Muscle of back (tissue), 11 donors: ENCODE measurements around the gene ZNF514. TPM values are rescaled to one million over a fixed set of nuclear protein-coding genes. Genes with fewer than 3 reads are reported as not detected.
"Not testable (repeated sequence)": the region's sequence is repeated elsewhere in the genome, so short reads cannot be mapped to it uniquely, and the experiment has no call there.

Experiments
- DNase-seq, 3 donors: peaks; one replicate each; pipeline versions ENCODE4 v3.0.0 to v3.0.0-alpha.2; 2013
- polyA plus RNA-seq, 10 donors: library from polyadenylated mRNA; unstranded; fragments of 120-200 nt; gene quantifications; one replicate each; pipeline ENCODE4 v1.2.1, GENCODE V29; 2013; ENCODE audit not compliant: insufficient read length in 10 of 10

Gene ZNF514
- polyA plus RNA-seq, 10 donors: 11.0 to 23.8 (median 17.3) TPM

DNA sequence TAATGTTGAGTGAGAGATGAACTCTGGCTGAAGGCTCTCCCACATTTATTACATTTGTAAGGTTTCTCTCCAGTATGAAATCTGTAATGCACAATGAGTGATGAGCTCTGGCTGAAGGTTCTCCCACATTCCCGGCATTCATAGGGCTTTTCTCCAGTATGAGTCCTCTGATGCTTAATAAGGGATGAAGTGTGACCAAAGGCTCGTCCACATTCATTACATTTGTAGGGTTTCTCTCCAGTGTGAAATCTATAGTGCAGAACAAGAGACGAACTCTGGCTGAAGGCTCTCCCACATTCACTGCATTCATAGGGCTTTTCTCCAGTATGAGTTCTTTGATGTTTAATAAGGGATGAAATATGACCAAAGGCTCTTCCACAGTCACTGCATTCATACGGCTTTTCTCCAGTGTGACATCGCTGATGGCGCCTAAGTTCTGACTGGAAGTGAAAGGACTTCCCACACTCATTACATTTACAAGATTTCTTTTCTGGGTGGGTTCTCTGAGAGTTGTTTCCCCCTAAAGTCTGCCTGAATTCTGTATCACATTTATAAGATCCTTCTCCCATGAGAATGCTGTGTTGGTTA lies 10.2 kb downstream of the ZNF514 start:
- no peak for DNase-seq

DNA sequence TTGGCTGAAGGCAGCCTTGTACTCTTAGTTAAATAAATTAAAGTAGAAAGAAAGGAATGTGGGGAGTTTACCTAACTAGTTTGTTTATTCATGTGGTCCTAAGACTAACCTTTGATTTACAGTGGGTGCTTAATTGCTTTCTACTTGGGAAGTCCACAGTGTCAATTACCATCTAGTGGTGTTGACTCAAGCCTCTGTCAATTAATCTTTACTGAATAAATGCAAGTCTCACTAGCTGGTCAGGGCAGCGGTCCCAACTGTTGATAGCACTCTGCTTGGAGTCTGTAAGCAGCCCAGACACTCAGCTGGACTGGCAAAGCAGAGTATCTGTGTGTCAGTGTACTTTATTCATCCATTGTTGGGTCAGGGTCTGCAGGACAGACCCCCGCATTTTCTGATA lies 15.8 kb downstream of the ZNF514 start:
- no peak for DNase-seq

DNA sequence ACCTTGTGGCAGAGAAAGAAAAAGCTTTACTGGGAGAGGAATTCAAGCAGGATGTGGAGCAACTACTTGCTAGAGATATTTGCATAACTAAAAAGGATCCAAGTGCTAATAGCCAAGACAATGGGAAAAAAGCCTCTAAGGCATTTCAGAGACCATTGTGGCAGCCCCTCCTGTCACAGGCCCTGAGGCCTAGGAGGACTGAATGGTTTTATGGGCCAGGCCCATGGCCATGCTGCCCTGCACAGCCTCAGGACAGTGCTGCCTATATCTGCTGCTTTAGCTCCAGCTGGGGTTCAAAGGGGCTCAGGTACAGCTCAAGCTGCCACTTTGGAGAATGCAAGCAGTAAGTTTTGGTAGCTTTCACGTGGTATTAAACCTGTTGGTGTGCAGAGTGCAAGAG lies 20.9 kb downstream of the ZNF514 start:
- no peak for DNase-seq

DNA sequence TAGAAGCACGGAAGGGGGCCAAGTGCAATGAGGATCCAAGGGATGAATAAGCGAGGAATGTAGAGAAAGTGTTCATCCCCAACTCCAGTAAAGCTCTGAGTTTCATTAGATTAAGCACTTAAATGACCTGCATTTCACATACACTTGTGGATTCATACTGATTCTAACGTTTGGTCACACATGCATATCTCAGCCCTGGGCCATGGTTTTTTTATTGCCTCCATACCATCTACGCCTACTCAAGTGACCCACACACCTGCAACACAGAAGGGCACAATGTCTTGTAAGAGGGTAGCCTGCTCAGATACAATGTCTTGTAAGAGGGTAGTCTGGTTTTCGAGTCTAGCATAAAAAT lies 37.5 kb downstream of the ZNF514 start:
- DNase-seq: no peak

DNA sequence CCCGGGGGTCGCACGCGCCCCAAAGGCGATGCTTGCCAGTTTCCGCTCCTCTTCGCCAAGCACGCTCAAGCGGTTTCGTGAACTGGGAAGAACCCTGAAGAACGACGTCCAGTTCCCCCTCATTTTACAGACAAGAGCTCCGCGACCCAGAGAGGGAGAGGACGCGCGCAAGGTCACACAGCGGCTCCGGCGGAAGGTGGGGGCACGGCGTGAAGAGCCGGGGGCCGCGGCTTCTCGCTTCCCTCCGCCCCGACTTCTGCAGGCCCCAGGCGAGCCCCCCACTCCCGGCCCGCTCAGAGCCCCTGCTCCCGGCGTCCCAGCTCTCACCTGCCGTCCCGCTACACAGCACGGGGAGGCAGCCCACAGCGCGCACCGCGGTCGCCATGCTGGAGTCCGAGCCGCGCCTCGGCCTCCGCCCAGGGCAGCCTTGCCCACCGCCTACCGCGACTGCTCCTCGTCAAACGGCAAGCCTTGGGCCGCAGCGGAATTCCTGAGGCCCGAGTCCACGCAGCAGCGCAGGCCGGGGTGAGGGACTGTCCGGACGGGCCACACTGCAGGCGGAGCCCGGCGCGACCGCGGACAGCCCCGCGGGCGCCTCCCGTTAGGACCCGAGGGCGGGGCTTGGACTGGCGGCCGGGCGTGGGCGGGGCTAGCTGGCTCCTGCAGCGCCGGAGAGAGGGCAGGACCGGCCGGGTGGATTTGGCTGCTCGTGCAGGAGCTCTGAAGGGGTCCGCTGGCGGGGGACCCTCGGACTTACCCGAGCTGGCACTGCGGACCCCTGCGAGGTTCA lies 38.0 kb downstream of the ZNF514 start, which contains the start of gene MRPS5:
MRPS5 (minus strand) TSS at position 402 of the 790 bp plus-strand sequence; CDS start at position 385, 17 bp downstream.
- DNase-seq: peak; percentile 72 to 95 (median 87)

DNA sequence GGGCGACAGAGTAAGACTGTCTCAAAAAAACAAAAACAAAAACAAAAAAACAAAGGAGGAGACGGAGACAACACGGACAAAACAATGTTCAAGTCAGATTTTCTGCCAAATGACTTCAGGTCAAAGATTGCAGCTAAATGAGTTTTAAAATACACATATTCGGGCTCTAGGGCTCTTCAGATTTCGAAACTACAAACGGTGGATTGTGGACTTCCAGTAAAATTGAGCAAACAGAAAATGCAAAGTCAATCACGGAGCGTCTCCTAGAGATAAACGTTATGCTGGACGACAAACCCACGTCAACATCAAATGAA lies 38.6 kb downstream of the ZNF514 start:
- no peak for DNase-seq

DNA sequence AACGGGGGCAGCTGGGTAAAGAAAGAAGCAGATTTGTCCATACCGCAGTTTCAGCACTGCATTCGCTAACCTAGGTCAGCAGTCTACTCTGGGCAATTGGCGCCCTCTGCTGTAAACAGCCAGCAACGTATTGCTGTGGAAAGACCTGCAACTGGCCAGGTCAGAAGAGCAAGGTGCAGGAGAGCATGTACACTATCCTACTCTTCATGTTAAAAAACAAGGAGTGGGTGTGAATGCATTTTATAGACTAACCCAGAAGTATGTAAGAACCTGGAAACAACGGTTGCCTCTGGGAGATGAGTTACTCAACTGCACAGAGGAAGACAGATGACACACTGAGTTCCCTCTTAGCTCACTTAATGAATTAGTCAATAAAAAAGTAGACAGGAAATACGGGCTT lies 44.2 kb downstream of the ZNF514 start:
- DNase-seq: peak; percentile 35 to 73 (median 51)

DNA sequence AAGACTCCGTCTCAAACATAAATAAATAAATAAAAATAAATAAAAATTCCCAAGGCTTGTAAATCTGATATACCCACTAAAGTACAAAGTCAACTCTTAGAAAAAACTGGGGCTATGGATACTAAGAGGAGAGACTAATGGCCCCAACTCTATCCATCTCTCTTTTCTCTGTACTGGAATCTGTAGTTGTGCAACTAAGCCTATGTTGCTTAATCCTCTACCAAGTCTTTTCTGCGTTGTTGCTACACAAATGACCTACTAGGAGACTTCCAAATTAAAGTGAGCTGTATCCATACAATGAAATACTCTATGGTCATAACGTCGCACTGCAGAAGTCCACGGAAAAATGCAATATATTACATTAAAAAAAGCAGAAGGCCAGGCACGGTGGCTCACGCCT lies 46.2 kb downstream of the ZNF514 start:
- no peak for DNase-seq

DNA sequence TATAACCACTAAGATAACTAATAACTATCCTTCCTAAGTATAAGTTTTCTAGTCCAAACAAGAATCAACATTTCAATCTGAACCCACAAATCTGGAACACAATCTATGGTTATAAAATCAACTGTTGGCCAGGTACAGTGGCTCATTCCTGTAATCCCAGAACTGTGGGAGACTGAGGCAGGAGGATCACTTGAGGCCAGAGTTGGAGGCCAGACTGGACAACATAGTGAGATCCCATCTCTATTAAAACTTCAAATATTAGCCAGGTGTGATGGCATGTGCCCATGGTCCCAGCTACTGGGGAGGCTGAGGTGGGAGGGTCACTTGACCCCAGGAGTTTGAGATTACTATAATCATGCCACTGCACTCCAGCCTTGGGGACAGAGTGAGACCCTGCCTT lies 49.3 kb downstream of the ZNF514 start:
- DNase-seq: no peak

DNA sequence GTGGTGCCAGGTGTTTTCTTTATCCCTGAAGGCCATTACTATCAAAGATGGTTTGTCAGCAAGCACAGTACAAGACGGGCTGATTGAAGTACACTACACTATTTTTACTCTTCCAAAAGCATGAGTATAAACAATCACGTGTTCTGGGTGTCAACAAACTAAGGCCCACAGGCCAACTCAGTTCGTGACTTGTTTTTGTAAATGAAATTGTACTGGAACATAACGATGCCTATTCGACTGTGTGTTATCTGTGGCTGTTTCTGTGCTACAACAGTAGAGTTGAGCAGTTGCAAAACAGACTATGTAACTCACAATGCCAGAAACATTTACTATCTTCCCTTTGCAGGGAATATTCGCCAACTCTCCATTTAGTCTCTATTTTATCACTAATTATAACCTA lies 50.4 kb downstream of the ZNF514 start:
- DNase-seq: no peak

DNA sequence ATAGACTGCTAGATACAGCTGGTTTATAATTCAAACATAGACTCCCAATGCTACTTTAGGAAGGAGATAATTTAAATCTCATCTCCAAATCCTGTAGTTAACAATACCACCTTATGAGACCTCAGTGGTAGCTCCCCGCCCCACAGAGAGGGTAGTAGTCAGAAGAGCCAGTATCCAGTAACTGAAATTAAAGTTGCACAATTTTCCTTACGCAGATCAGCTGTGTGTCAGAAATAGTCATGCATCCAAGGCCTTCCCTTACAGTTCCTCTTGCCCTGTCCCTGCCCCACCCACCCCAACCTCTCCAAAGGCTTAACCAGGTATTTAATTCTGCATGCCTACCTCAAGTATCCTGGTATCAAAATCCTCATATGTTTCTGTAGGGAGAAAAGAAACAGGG lies 53.6 kb downstream of the ZNF514 start:
- DNase-seq: no peak

DNA sequence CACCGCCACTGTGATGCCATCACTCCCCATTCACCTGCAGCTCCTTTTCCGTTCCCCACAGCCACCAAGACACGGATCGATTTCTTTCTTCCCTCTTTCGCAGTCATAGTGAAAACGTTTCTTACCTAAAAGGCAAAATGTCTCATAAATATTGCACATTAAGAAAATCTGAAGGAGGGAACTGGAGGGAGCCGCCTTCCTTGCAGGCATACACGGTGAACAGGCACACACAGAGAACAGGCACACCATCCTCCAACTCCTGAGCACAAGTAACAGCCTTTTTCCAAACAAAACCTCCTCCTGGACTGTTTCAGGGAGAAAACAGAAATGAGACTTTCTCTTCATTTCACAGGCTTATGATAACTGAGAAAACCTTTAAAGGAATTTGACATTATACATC lies 55.0 kb downstream of the ZNF514 start:
- DNase-seq: no peak

DNA sequence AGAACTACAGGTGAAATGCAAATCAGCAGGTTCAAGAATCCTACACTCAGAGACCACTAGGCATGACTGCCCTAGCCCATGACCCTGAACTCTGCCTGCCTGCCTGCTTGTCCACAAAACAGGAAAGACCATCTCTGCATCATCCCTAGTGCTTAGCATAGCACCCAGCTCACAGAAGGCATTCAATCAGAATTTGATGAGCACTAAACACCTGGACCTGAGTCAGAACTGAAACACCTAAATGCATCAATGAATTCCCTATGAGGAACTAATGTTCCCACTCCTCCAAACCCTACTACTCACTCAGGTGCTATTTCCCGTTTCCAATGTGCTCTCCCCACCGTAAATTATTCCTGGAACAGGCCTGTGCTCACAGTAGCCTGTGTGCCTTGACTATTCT lies 59.7 kb downstream of the ZNF514 start:
- DNase-seq: no peak

DNA sequence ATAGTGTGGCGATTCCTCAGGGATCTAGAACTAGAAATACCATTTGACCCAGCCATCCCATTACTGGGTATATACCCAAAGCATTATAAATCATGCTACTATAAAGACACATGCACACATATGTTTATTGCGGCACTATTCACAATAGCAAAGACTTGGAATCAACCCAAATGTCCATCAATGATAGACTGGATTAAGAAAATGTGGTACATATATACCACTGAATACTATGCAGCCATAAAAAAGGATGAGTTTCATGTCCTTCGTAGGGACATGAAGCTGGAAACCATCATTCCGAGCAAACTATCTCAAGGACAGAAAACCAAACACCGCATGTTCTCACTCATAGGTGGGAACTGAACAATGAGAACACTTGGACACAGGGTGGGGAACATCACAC lies 61.4 kb downstream of the ZNF514 start:
- DNase-seq: not testable (repeated sequence)

Other genes with a start within 250 kb of the ZNF514 start
- 1 to 10 TPM; 2.4 to 8.8 (median 3.9) TPM for gene MAL, start 134.1 kb downstream of the ZNF514 start, polyA plus RNA-seq
- 10 to 100 TPM; 40.1 to 70.3 (median 47.5) TPM for gene MRPS5, start 38.0 kb downstream of the ZNF514 start, polyA plus RNA-seq
- 1 to 10 TPM; 4.5 to 6.0 (median 5.1) TPM for gene ZNF2, start 6.0 kb upstream of the ZNF514 start, polyA plus RNA-seq
- 1 to 10 TPM; 1.4 to 4.0 (median 2.6) TPM for gene ZNF892, start 47.7 kb upstream of the ZNF514 start, polyA plus RNA-seq
- 1 to 10 TPM in 7 of 10 donors, under 1 TPM in 3; 0.35 to 3.5 (median 1.3) TPM for gene PROM2, start 114.6 kb upstream of the ZNF514 start, polyA plus RNA-seq
- gene KCNIP3, start 137.5 kb upstream of the ZNF514 start, polyA plus RNA-seq: 10 to 100 TPM in 1 of 10 donors, 1 to 10 TPM in 9; 4.9 to 10.5 (median 6.3) TPM
- gene FAHD2A, start 242.9 kb upstream of the ZNF514 start, polyA plus RNA-seq: 10 to 100 TPM; 18.1 to 27.1 (median 19.1) TPM